Right lobe of liver (tissue), 4 donors: Measurements from ENCODE around the gene RIMKLB.

Experiments
- POLR2A ChIP-seq: fragments of 450-650 bp; IDR thresholded peaks from one replicate; pipeline ENCODE4 v1.6.1; 2017; ENCODE audit warnings: antibody characterized with exemption, mild to moderate bottlenecking
- TF ChIP-seq, protein P1 (sequence below), 4 donors: fragments of 200-600 bp in 3 of 4; fragments of 450-650 bp in 1 of 4; IDR thresholded peaks; one replicate each; pipeline versions ENCODE4 v1.5.1 to v1.8.0; 2016 to 2022; ENCODE audit warnings: antibody characterized with exemption in 4 of 4, mild to moderate bottlenecking in 2 of 4
- donor health status: DM: no; HTN: no; CAD: no.
- donor health status: DM: no; HTN: no; CAD: no.
- donor health status: DM: no; HTN: yes; CAD: no.

DNA sequence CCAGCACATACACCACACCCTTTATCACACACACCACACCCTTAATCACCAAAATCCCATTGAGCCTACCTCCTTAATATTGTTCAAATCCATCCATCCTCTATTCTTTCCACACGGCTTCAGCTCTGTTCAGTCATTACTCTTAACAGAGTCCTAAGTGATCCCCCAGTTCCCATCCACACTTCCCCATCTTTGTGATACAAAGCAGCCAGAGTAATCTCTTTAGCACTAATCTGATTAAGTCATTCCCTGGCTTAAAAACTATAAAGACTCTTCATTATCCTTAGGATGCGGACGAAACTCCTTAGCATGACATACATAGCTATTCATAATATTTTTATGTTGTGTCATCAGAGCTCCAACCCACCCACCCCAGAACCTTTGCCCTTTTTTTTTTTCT lies 20.4 kb upstream of the RIMKLB start:
- TF ChIP-seq POLR2A, result no peak
- TF ChIP-seq, protein P1, sequence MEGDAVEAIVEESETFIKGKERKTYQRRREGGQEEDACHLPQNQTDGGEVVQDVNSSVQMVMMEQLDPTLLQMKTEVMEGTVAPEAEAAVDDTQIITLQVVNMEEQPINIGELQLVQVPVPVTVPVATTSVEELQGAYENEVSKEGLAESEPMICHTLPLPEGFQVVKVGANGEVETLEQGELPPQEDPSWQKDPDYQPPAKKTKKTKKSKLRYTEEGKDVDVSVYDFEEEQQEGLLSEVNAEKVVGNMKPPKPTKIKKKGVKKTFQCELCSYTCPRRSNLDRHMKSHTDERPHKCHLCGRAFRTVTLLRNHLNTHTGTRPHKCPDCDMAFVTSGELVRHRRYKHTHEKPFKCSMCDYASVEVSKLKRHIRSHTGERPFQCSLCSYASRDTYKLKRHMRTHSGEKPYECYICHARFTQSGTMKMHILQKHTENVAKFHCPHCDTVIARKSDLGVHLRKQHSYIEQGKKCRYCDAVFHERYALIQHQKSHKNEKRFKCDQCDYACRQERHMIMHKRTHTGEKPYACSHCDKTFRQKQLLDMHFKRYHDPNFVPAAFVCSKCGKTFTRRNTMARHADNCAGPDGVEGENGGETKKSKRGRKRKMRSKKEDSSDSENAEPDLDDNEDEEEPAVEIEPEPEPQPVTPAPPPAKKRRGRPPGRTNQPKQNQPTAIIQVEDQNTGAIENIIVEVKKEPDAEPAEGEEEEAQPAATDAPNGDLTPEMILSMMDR (IDR thresholded peaks at IDR 0.05), result no peak
